GM19023 (cell line): ENCODE measurements around the gene GGT6.

Source experiments
- ATAC-seq: cut with Tn5 transposase; IDR thresholded peaks from one replicate; pipeline ENCODE4 v1.9.1; 2021; ENCODE audit warnings: mild to moderate bottlenecking, moderate library complexity; ENCODE audit not compliant: unreplicated experiment

Gene GGT6

GRCh38 chr17:4576729-4577322 lies 16.4 kb upstream of the GGT6 start:
- ATAC-seq = no peak

DNA sequence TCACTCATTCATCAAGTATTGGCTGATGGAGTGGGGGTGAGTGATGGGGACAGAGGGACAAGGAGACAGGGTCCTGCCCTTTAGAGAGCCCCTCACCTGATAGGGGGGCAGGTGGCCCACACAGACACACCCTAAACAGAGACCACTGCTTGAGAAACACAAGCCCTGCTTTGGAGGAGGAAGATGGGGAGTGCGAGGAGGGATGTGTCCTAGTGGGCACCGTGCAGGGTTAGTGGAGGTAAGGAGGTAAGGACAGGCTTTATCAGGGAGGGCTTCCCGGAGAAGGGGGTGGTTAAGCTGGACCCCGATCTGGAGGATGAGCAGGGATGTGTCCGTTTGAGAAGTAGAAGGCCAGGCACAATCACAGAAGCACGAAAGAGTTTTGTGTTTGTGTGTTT lies 15.8 kb upstream of the GGT6 start:
- no peak for ATAC-seq

GRCh38 chr17:4574448-4575045 lies 14.2 kb upstream of the GGT6 start:
- ATAC-seq = no peak

DNA sequence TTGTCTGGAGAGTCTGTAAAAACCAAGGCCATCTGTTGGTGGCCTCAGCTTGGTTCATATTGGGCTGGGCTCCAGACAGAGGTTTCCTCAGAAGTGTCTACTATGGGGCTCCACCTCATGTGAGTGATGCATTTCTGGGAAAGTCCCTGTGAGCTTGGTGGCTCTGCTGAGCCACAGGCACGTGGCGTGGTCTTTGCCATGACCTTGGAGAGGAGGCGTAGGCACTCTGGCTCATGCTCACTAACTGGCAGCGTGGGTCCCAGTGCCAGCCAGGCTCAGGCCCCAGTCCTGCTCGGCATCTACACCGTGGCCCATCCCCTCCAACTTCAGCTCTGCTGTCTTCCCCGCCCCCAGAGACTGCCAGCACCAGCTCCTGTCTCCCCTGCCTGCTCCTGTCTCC lies 13.3 kb upstream of the GGT6 start:
- ATAC-seq = no peak

GRCh38 chr17:4573115-4573514 lies 12.7 kb upstream of the GGT6 start:
- ATAC-seq = no peak

DNA sequence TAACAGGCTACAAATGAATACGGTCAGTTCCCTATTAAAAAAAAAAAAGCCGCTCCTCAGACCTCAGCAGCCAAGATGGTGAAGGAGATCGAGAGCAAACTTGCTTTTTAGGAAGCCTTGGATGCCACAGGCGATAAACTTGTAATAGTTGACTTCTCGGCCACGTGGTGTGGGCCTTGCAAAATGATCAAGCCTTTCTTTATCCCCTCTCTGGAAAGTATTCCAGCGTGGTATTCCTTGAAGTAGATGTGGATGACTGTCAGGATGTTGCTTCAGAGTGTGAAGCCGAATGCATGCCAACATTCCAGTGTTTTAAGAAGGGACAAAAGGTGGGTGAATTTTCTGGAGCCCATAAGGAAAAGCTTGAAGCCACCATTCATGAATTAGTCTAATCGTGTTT lies 11.8 kb upstream of the GGT6 start:
- no peak for ATAC-seq

GRCh38 chr17:4569591-4569990 lies 9.2 kb upstream of the GGT6 start:
- ATAC-seq = no peak

DNA sequence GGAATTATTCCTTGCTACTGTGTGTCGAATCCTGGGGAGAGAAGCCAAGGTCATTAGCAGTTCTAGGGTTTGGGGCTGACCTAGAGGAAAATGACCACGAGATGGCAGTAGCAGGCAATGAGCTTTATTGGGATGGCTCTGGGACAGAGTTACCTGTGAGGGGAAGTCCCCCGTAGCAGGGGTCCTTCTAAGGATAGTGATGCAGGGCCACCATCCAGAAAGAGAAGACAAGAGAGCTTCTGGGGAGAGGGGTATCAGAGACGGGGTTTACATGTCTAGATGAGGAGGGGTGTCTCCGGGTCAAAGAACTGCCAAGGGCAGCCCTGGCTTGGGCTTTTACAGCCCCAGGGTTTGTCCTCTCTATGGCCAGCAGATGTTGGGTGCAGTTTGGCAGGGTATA lies 6.4 kb upstream of the GGT6 start:
- ATAC-seq = no peak

GRCh38 chr17:4565209-4566141 lies 5.1 kb upstream of the GGT6 start:
- ATAC-seq = no peak

GRCh38 chr17:4562015-4562969 lies 1.9 kb upstream of the GGT6 start:
- ATAC-seq = no peak

DNA sequence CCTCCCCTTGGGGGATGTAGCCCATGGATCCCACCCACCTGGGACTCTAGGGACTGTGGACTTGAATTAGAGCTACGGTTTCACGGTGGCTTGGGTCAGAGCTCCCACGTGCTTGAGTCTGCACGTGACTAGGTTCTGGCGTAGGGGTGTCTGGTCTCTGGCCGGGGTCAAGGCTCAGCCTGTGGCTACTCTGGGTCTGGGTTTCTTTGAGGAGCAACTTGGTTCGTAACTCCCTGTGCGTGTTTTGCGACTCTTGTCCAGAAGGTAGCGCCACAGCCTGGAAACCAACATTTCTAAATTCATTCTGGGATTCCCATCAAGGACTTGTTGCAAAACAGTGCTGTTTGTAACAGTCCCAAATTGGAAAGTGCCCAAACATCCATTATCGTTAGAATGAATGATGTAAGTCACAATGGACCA lies 470 bp upstream of the GGT6 start:
- no peak for ATAC-seq

DNA sequence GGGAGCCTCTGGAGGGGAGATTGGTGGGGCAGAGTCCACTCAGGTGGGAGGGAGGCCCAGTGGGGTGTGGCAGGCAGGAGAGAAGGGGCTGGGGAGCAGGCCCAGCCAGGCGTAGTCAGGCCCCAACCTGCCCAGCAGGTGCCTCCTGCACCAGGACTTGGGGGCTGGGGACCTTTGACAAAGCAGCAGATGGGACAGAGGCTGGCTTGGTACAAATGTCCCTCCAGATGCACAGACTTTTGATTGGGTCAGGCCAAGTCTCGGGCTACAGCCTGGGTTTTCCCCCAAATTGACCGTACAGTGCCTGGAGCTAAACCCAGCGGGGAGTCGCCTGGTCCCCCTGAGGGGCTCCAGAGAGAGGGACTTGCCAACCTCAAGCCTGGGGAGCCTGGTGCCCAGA lies 411 bp downstream of the GGT6 start:
- ATAC-seq = no peak

DNA sequence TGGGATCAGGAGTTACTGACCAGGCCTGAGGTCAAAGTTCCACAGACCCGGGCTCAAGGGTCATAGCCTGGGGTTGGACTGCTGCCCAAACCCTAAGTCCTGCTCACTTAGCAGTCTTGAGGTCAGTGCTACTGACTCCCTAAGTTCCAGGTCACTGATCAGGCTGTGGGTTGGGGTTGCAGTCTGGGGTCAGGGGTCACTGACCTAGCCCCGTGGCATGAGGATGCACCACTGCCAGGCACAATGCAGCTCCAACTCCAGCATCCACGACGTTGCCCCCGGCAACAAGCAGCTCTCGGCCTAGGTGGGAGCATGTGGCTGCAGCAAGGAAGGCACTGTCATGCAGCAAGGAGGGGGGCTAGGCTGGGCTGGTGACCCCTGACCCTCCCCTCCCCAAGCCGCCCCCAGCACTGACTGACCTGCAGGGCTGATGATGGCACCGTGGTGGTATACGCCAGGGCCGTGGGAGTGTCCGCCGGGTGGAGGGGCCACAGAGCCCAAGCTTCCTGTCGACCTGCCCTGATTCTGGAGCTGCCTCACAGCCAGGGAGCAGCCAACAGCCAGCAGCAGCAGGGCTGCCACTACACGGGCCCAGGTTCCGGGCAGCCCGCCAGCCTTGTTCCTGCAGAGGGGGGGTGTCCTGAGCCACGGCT lies 1.1 kb downstream of the GGT6 start:
- no peak for ATAC-seq

DNA sequence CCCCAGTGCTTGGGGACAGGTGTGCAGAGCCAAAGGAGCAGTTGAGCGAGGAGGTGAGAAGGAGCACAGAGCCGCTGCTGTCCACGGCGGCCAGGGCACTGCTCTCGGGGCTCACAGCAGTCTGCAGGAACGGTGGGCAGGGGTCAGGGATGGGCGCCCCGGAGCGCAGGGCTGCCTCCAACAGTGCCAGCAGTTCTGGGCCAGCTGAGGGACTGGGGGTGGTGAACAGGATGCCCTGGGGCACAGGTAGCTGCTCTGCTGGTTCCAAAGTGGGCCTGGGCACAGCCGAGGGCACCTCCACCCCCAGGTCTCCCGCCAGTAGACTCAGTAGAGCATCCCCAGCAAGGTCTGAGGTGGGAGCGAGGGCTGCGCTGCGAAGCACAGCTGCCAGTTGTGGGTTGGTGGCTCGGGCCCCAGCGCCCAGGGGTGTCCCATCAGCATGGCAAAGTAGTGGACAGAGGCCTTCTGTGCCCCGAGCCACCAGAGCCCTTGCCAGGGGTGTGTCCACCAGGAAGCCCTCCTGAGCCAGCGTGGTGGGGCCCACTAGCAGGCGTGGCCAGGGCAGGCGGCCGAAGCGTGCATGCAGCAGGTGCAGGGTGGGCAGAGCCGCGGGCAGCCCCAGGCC lies 1.9 kb downstream of the GGT6 start:
- ATAC-seq = no peak

GRCh38 chr17:4557626-4558346 lies 2.6 kb downstream of the GGT6 start:
- no peak for ATAC-seq

- ATAC-seq = no peak
Measured at GRCh38 chr17:4556996-4557395, 3.4 kb downstream of the GGT6 start.

GRCh38 chr17:4555873-4556759 lies 4.3 kb downstream of the GGT6 start:
- ATAC-seq = no peak
